Measurements from ENCODE around the gene TMEM150A. TPM values are rescaled to one million over a fixed set of nuclear protein-coding genes. Genes with fewer than 3 reads are reported as not detected.
A peak's percentile ranks its signal among the peaks of the same experiment; 100 is the strongest.
"Not testable (repeated sequence)": the region's sequence is repeated elsewhere in the genome, so short reads cannot be mapped to it uniquely, and the experiment has no call there.

The TMEM150A gene
- total RNA-seq, 1 donor from 2014 or later: 5.8 TPM

- DNase-seq (ENCODE audit: low read depth in 2 of 2): no peak
These were observed 26.8 kb downstream of the TMEM150A start for GRCh38 chr2:85575739-85576138.

GRCh38 chr2:85566265-85566664 is 36.2 kb downstream of the TMEM150A start:
- DNase-seq (ENCODE audit: low read depth in 2 of 2): no peak

GRCh38 chr2:85564144-85564563 is 38.3 kb downstream of the TMEM150A start:
- DNase-seq (ENCODE audit: low read depth in 2 of 2): no peak

GRCh38 chr2:85561280-85562212 is 41.0 kb downstream of the TMEM150A start, which contains the start of gene GGCX:
TSS of gene GGCX (minus strand) at chr2:85561493. CDS start at chr2:85561428, 65 bp downstream.
- peak; percentile 85 to 95 for DNase-seq (ENCODE audit: low read depth in 2 of 2)

GRCh38 chr2:85560812-85561279 is 41.7 kb downstream of the TMEM150A start:
- DNase-seq (ENCODE audit: low read depth in 2 of 2): no peak

GRCh38 chr2:85560403-85560726 is 42.1 kb downstream of the TMEM150A start:
- not testable (repeated sequence) for DNase-seq (ENCODE audit: low read depth in 2 of 2)

- DNase-seq (ENCODE audit: low read depth in 2 of 2): no peak
These were observed 44.3 kb downstream of the TMEM150A start for GRCh38 chr2:85558160-85558559.

- no peak for DNase-seq (ENCODE audit: low read depth in 2 of 2)
These were observed 45.4 kb downstream of the TMEM150A start for GRCh38 chr2:85557130-85557529.

- no peak for DNase-seq (ENCODE audit: low read depth in 2 of 2)
These were observed 47.4 kb downstream of the TMEM150A start for GRCh38 chr2:85554980-85555612.

- DNase-seq (ENCODE audit: low read depth in 2 of 2): no peak
These were observed 49.3 kb downstream of the TMEM150A start for GRCh38 chr2:85553184-85553583.

GRCh38 chr2:85551698-85552678 is 50.5 kb downstream of the TMEM150A start:
- DNase-seq (ENCODE audit: low read depth in 2 of 2): peak; percentile 65 to 80

- DNase-seq (ENCODE audit: low read depth in 2 of 2): no peak
These were observed 52.0 kb downstream of the TMEM150A start for GRCh38 chr2:85550486-85550885.

- peak in 1 of 2 donors; percentile 34 for DNase-seq (ENCODE audit: low read depth in 2 of 2)
These were observed 52.7 kb downstream of the TMEM150A start for GRCh38 chr2:85549826-85550225.

- no peak for DNase-seq (ENCODE audit: low read depth in 2 of 2)
These were observed 53.4 kb downstream of the TMEM150A start for GRCh38 chr2:85549095-85549494.

- no peak for DNase-seq (ENCODE audit: low read depth in 2 of 2)
These were observed 53.9 kb downstream of the TMEM150A start for GRCh38 chr2:85548608-85548900.

Other genes starting within 250 kb of the TMEM150A start
- 51.6 and 54.1 TPM in 2 replicates for gene RETSAT, start 248.2 kb downstream of the TMEM150A start, total RNA-seq
- 6.9 and 9.6 TPM in 2 replicates for gene ELMOD3, start 247.9 kb downstream of the TMEM150A start, total RNA-seq
- 62.4 and 63.6 TPM in 2 replicates for gene CAPG, start 192.3 kb downstream of the TMEM150A start, total RNA-seq
- gene SH2D6, start 184.0 kb downstream of the TMEM150A start, total RNA-seq: under 0.01 TPM in 2 replicates
- gene MAT2A, start 63.5 kb downstream of the TMEM150A start, total RNA-seq: 89.1 and 116 TPM in 2 replicates
- 27.3 and 40.0 TPM in 2 replicates for gene GGCX, start 41.2 kb downstream of the TMEM150A start, total RNA-seq
- 2.8 and 5.9 TPM in 2 replicates for gene VAMP8, start 25.1 kb downstream of the TMEM150A start, total RNA-seq
- gene VAMP5, start 18.3 kb downstream of the TMEM150A start, total RNA-seq: 89.2 and 109 TPM in 2 replicates
- gene RNF181, start 7.0 kb downstream of the TMEM150A start, total RNA-seq: 197 and 224 TPM in 2 replicates
- 16.6 and 20.7 TPM in 2 replicates for gene C2orf68, start 9.4 kb upstream of the TMEM150A start, total RNA-seq
- gene USP39, start 13.5 kb upstream of the TMEM150A start, total RNA-seq: 37.7 and 42.6 TPM in 2 replicates
- not detected in 2 replicates for gene SFTPB, start 65.5 kb upstream of the TMEM150A start, total RNA-seq
- gene GNLY, start 91.7 kb upstream of the TMEM150A start, total RNA-seq: not detected in 2 replicates
- gene ATOH8, start 151.3 kb upstream of the TMEM150A start, total RNA-seq: 13.1 and 21.5 TPM in 2 replicates

Data from dermis microvascular lymphatic vessel endothelial cell (primary cell).